DND-41 (cell line): ENCODE data around the gene CDH16.

ENCODE experiments used
- ATAC-seq: fragments of 200-7000 bp; cut with Tn5 transposase; 3 replicates; pipeline ENCODE4 v1.9.1; 2021; ENCODE audit warnings: low read depth; ENCODE audit not compliant: insufficient read depth
- DNase-seq: peaks from one replicate; pipeline ENCODE4 v3.0.0-alpha.2; 2020
- H2AFZ ChIP-seq: 2 replicates; pipeline ENCODE4 v1.6.0; 2012; ENCODE audit warnings: low read depth, low read length
- H3K27ac ChIP-seq: 2 replicates; pipeline ENCODE4 v1.5.1; 2012; ENCODE audit warnings: low read length, inconsistent platforms
- H3K27me3 ChIP-seq: fragments of 200-600 bp; sonication (generic); 2 replicates; pipeline ENCODE4 v1.6.0; 2012; ENCODE audit warnings: low read length, mild to moderate bottlenecking, inconsistent platforms; ENCODE audit not compliant: insufficient read depth, poor library complexity
- H3K36me3 ChIP-seq: 2 replicates; pipeline ENCODE4 v1.5.1; 2012; ENCODE audit warnings: low read length, inconsistent platforms; ENCODE audit not compliant: insufficient read depth
- H3K4me1 ChIP-seq: 2 replicates; pipeline ENCODE4 v1.5.1; 2012; ENCODE audit warnings: mild to moderate bottlenecking, low read length; ENCODE audit not compliant: insufficient read depth
- H3K4me2 ChIP-seq: 2 replicates; pipeline ENCODE4 v1.6.0; 2012; ENCODE audit warnings: mild to moderate bottlenecking, moderate library complexity, low read length, inconsistent platforms; ENCODE audit not compliant: insufficient read depth
- H3K4me3 ChIP-seq, 2 experiments: fragments of 200-600 bp in 1 of 2; shearing (Covaris generic) in 1 of 2; 2 replicates each; pipeline ENCODE4 v1.5.1; 2012 to 2016; ENCODE audit warnings: inconsistent platforms in 2 of 2, low read length in 2 of 2, mild to moderate bottlenecking in 2 of 2, low read depth in 1 of 2, moderate library complexity in 1 of 2
- H3K79me2 ChIP-seq: 2 replicates; pipeline ENCODE4 v1.6.0; 2012; ENCODE audit warnings: low read length, inconsistent platforms; ENCODE audit not compliant: insufficient read depth
- H3K9ac ChIP-seq: 2 replicates; pipeline ENCODE4 v1.6.0; 2012; ENCODE audit warnings: low read depth, mild to moderate bottlenecking, inconsistent platforms, low read length, moderate library complexity
- H3K9me3 ChIP-seq: 2 replicates; pipeline ENCODE4 v1.5.1; 2012; ENCODE audit warnings: low read length, moderate library complexity, mild to moderate bottlenecking, inconsistent platforms; ENCODE audit not compliant: insufficient read depth, severe bottlenecking
- H4K20me1 ChIP-seq: 2 replicates; pipeline ENCODE4 v1.6.0; 2012; ENCODE audit warnings: low read length; ENCODE audit not compliant: insufficient read depth
- EZH2 ChIP-seq: IDR thresholded peaks from 3 replicates; pipeline ENCODE4 v1.6.1; 2012; ENCODE audit warnings: borderline replicate concordance, low read depth, mild to moderate bottlenecking, moderate library complexity, low read length, inconsistent platforms; ENCODE audit not compliant: severe bottlenecking
- TF ChIP-seq, protein P1 (sequence below): IDR thresholded peaks from 2 replicates; pipeline ENCODE4 v1.5.1; 2012; ENCODE audit warnings: borderline replicate concordance, low read length, moderate library complexity, mild to moderate bottlenecking; ENCODE audit not compliant: poor library complexity, severe bottlenecking; ENCODE audit errors: extremely low read depth

The CDH16 gene

GRCh38 chr16:66889622-66890021 is 29.1 kb downstream of the CDH16 start:
- H3K36me3 ChIP-seq, result peaks cover 61% of the 10 kb centered on the region
- H3K4me2 ChIP-seq, result no peak overlapping the region
- no peak overlapping the region for H2AFZ ChIP-seq
- ATAC-seq, result no peak
- no peaks in the 10 kb centered on the region for H3K27me3 ChIP-seq
- H3K4me1 ChIP-seq, result peaks cover 19% of the 10 kb centered on the region
- TF ChIP-seq EZH2, result no peak
- TF ChIP-seq, protein P1, sequence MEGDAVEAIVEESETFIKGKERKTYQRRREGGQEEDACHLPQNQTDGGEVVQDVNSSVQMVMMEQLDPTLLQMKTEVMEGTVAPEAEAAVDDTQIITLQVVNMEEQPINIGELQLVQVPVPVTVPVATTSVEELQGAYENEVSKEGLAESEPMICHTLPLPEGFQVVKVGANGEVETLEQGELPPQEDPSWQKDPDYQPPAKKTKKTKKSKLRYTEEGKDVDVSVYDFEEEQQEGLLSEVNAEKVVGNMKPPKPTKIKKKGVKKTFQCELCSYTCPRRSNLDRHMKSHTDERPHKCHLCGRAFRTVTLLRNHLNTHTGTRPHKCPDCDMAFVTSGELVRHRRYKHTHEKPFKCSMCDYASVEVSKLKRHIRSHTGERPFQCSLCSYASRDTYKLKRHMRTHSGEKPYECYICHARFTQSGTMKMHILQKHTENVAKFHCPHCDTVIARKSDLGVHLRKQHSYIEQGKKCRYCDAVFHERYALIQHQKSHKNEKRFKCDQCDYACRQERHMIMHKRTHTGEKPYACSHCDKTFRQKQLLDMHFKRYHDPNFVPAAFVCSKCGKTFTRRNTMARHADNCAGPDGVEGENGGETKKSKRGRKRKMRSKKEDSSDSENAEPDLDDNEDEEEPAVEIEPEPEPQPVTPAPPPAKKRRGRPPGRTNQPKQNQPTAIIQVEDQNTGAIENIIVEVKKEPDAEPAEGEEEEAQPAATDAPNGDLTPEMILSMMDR, result no peak
- H3K9ac ChIP-seq, result no peak overlapping the region
- peaks cover 43% of the 10 kb centered on the region for H3K79me2 ChIP-seq
- no peaks in the 10 kb centered on the region for H3K9me3 ChIP-seq
- H4K20me1 ChIP-seq, result peaks cover 27% of the 10 kb centered on the region
- no peak overlapping the region for H3K4me3 ChIP-seq
- H3K27ac ChIP-seq, result no peak overlapping the region
- no peak for DNase-seq

- Histone ChIP-seq H3K27ac (no peak overlapping the region), H4K20me1 (peaks cover 32% of the 10 kb centered on the region), H3K9ac (no peak overlapping the region), H2AFZ (no peak overlapping the region), H3K36me3 (peaks cover 68% of the 10 kb centered on the region), H3K4me1 (peaks cover 23% of the 10 kb centered on the region), H3K4me3 (no peak overlapping the region), H3K79me2 (peaks cover 50% of the 10 kb centered on the region), H3K4me2 (no peak overlapping the region), H3K9me3 (no peaks in the 10 kb centered on the region), H3K27me3 (no peaks in the 10 kb centered on the region)
- no peak for DNase-seq
- no peak for TF ChIP-seq EZH2
- TF ChIP-seq, protein P1, result no peak
- ATAC-seq, result no peak
Measured at GRCh38 chr16:66888647-66889615, 29.8 kb downstream of the CDH16 start.

DNA sequence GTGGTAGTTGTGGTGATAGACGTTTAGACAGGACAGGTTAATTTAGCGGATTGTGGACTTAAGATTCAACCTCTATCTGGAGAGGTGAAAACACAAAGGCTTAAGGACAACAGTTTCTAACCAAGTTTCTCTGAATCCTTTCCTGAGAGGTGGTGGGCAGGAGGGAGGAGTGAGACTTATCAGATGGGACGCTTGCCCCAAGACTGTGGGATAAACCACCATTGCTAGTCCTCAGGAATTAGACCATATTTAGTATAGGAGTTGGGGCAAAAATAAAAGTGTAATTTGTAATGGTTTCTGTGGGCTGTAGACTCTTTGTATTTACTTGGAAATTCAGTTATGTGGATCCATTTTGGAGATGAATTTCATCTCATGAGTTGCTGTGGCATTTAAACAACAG is 31.8 kb downstream of the CDH16 start:
- Histone ChIP-seq H3K4me1 (peaks cover 27% of the 10 kb centered on the region), H3K36me3 (peaks cover 72% of the 10 kb centered on the region), H3K9ac (no peak overlapping the region), H3K79me2 (peaks cover 68% of the 10 kb centered on the region), H2AFZ (no peak overlapping the region), H3K9me3 (no peaks in the 10 kb centered on the region), H4K20me1 (peaks cover 40% of the 10 kb centered on the region), H3K4me3 (no peak overlapping the region), H3K27ac (no peak overlapping the region; the same call in 1 of the 2 replicates), H3K27me3 (no peaks in the 10 kb centered on the region), H3K4me2 (no peak overlapping the region)
- TF ChIP-seq, protein P1, result no peak
- no peak for TF ChIP-seq EZH2
- ATAC-seq (no peak), DNase-seq (no peak)
